ENCODE measurements around the gene TDRKH.

DNA sequence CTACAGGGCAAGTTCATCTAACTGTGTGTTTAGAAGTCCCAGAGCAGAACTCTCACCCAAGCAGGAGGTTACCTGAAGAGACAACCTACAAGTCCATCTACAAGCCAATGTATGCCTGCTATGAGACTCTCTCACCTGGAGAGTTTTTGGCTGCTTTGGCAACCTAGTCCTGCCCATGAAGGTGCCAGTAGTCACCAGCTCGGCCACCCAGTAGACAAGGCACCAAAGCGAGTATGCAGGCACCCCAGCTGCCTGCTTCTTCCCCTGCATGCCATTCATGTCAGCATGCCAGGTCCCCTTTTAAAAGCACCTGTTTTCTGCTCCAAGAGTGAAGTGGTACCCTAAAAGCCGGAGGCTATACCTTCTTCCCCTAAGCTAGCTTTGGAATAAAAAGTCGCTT, 48.8 kb downstream of the TDRKH start:
- TF ChIP-seq CTCF (IDR thresholded peaks at IDR 0.05) (no peak), POLR2A (IDR thresholded peaks at IDR 0.05) (no peak)

Data from esophagus squamous epithelium (tissue), 4 donors.